Measurements from ENCODE around the gene PIGL.

GRCh38 chr17:16306211-16306610 lies 89.2 kb downstream of the PIGL start:
- TF ChIP-seq POLR2A (IDR thresholded peaks at IDR 0.05) (no peak), POLR2AphosphoS5 (IDR thresholded peaks at IDR 0.05) (no peak)

All from sigmoid colon (tissue), 4 donors.